Hematopoietic multipotent progenitor cell (in vitro differentiated cells): Measurements from ENCODE around the gene WWOX. TPM values are rescaled to one million over a fixed set of nuclear protein-coding genes. Genes with fewer than 3 reads are reported as not detected.
A peak's percentile ranks its signal among the peaks of the same experiment; 100 is the strongest.

Experiments used
- DNase-seq, 3 donors: peaks; one replicate each; pipeline ENCODE4 v3.0.0-alpha.2; 2011 to 2015; ENCODE audit warnings: low read depth in 2 of 3, low spot score in 2 of 3
- total RNA-seq: library from RNA; depleted of rRNA; stranded (reverse); fragments of >200 nt; gene quantifications from one replicate; pipeline ENCODE4 v1.2.3, GENCODE V29; 2012

The WWOX gene
- total RNA-seq, 1 donor, result 24.8 TPM

DNA sequence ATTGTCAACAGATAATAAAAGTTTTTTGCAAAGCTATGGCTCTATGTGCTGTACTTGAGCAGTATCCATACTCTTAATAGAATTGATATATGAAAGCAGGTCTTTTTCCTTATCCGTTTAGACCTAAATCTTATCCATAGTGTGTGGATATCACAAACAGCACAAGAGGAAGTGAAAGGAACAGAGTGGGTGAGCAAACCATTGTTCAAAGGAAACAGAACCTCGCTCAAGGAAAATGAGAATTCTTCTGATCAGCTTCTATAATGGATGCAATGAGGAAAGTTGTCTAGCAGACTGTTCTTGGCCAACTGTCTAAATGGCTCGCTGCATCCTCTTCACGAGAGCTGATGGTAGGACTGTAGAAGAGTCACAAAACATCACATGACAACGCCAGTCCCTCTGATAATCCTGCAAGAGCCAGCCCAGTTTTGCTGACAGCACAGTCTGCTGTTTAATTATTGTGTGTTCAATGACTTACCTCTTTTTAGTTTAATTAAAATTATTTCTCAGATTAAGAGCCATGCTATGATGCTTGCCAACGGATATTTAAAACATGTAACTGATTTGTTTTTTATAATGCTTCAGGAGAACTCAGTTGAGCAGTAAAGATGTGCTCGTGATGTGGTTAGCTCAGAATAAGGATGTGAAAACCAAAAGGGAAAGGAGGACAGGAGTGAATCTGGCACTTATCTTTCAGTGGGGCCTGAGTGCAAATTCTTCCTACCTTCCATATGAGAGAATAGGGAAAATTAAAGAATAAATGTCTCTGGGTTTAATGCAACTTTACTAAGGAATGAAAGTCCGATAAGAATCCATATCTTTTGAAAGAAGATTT lies 38.5 kb downstream of the WWOX start:
- DNase-seq, result no peak

DNA sequence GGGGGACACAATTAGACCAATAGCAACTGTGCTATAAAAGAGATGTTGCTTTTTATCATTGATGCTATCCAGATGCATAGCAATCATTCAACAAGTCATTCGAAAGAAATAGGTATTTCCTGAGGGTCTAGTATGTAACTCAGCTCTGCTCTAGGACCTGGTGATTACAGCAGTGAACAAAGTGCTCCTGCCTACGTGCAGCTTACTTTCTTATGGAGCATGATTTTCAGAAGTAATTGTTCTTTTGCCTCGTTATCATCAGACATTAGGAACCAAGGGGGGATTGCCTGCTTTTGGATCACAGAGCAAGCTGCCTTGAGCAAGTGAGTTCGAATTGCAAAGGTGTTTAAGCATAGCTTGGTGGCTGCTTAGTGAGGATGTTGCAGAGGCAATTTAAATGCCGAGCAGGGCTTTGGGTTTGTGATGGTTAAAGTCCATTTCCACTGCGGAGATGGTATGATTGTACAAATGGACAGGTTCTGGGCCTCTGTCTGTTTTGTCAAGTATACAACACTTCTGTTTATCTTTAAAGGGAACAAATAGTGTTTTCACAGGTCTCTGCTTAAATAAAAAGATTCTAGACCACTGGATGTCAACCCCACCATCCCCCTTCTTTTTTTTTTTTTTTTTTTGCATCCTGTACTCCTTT lies 41.5 kb downstream of the WWOX start:
- DNase-seq, result no peak

DNA sequence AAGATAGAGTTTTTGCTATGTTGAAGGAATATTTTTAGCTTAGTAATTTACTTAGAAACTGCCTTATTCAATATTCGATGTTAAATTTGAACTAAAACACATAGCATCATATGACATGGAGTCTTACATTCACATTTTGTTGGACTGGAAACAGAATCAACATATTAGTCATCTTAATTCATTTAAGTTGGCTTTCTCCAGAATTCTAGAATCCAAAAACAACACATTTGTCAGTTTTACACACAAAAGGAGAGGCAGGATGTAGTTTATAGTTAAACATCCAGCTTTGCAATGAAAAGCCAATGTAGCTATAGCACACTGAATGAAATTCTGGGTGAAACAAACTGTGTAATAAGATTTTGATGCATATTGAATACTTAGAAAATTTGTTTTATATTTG lies 43.3 kb downstream of the WWOX start:
- no peak for DNase-seq

DNA sequence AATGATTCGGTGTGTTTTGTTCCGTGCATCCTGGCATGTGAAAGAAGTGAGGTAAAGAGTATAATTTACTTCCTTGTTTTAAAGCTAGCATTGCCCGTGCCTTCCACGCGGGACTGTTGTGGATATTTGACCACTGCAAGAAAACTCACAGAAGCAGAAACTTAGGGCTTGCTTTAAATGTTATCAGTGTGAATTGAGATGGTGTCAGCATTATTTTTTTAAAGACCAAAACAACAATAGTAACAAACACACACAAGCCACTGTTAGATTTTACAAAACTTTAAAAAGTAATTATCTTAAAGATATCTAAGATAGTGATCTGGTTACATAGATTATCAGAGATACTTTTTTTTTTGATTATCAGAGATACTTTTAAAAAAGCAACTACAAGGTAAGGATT lies 47.4 kb downstream of the WWOX start:
- peak in 1 of 3 donors; percentile 12 for DNase-seq

DNA sequence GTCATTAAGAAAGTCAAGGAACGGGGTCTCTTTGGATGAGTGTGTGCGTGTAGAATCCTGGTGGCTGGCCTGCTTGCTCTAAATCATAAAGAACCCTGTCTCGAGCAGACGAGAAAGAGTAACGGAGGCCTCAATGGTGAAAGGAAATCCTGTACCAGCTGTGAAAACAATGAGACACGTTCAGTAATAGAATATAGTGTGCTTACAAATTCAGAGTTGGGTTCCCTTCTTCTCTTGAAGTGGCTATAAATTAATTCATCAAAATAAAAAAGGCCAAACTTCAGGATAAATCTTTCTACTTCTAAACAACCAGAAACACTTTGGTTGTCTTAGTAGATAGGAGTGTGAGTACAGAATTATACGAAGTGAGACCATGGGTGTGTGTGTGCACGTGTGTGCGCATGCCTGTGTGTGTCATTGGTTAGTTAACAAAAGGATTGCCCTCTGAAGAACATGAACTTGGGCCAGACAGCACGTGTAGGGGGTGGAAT lies 48.5 kb downstream of the WWOX start:
- peak in 1 of 3 donors; percentile 27 for DNase-seq

DNA sequence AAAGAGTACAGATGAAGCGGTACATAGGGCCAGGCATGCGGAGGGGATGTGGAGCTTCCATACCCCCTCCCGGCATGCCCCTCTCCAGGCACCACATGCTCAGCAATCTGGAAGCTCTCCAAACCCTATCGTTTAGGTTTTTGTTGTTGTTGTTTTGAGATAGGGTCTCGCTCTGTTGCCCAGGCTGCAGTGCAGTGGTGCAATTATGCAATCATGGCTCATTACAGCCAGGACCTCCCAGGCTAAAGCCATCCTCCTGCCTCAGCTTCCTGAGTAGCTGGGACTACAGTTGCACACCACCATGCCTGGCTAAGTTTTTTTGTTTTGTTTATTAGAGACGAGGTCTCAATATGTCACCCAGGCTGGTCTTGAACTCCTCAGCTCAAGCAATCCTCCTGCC lies 50.8 kb downstream of the WWOX start:
- DNase-seq, result no peak

DNA sequence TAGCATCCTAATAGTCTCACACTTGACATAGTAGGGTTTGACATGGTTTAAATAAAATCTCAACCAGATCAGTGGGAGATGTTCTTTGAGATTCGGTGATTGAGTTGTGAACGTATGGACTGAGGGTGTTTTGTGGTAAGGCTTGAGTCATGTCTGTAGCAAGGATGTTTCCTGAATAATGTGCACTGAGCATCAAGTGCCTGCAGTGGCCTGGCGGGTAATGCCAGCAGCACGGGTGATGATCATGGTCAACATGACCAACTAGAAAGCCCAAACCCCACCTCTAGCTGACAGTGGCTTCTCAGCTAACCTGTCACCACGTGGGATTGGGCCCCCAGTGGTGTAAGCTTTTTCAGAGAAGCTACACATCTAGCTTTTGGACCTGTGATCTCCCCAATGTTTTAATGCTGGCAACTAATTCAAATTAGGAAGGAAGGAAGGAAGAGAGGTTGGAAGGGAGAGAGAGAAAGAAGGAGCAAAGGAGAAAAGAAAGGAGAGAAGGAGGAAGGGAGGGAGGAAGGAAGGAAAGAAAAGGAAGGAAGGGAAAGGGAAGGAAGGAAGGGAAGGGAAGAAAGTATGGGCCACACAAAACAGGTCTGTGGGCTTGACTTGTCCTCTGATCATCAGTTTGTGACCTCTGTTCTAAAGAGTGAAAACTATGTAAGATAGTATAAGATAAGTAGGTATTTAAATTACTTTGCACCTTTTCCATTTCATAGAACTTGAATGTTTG lies 55.4 kb downstream of the WWOX start:
- DNase-seq, result no peak

DNA sequence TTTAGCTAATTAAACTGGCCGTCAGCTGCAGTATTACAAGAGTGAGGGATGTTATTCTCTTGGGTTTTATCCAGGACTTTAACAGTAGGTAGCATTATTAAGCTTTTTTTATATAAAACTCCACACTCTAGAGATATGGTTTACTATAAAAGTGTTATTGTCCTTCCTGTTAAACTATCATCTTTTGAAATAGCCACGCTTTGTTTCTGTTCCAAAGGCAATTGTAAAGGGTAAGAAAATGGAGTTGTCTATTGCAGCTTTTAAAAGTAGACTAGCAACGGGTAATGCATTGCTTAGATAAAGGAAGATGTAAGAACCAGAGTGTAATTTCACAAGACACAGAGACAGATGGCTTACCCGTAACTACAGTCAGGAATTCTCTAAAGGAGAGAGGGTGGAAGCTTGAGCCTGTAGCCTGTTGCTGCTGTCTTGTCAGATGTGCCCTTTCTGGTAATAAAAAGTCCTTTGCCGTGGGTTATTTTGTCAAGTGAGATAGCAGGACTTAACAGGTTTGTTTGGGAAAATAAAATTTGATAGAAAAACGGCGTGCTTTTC lies 56.4 kb downstream of the WWOX start:
- DNase-seq, result no peak

DNA sequence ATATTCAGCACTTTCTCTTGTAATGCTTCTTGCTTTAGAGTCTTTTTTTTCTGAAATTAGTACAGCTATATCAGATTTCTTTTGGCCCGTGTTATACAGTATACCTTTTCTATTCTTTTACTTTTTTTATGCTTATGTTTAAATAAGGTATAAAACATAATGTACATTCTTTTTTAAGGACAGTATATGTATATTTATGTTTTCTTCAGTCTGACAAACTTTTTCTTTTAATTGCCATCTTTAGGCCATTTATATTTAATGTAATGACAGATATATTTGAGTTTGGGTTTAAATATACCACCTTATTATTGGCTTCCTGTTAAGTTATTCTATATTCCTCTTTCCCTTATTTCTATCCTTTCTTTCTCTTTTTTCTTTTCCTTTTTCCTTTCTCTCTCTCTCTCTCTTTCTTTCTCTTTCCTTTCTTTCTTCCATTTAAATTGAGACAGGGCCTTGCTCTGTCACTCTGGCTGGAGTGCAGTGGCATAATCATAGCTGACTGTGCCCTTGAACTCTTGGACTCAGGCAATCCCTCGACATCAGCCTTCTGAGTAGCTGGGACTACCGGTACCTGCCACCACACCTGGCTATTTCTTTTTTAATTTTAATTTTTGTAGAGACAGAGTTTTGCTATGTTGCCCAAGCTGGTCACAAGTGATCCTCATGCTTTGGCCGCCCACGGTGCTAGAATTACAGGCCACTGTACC lies 61.7 kb downstream of the WWOX start:
- no peak for DNase-seq

DNA sequence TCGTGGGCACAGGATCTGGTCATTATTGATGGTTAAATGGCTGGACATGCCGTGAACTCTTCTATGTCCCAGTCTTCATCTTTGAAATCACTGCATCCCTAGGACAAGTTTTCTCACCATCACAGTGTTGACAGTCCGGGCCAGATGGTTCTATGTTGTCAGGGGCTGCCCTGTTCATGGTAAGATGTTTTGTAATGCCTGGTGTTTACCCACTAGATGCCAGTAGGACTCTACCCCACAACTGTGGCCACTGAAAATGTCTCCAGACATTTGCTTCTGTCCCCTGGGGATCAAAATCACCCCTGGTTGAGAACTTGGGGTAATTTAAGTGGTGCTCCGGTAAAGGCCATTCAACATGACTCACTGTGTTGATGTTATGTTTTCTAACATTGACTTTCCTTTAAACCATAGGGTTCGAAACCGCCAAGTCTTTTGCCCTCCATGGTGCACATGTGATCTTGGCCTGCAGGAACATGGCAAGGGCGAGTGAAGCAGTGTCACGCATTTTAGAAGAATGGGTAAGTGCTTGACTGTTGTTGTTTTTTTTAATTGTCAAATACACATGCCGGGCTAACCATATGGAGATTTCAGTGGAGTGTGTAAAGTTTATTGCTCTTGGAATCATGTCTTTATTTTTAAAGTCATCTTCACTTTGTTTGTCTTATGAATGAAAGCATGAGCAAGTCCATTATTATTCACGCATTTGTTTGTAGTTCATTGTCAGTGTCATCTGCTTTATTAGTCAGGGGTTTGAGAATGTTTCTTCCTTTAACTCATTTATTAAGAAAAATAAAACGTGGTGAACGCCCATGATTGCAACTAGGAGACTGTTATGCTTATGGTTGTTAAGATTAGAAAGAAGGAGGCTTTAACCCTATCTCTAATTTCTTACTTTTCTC lies 64.6 kb downstream of the WWOX start:
- no peak for DNase-seq

DNA sequence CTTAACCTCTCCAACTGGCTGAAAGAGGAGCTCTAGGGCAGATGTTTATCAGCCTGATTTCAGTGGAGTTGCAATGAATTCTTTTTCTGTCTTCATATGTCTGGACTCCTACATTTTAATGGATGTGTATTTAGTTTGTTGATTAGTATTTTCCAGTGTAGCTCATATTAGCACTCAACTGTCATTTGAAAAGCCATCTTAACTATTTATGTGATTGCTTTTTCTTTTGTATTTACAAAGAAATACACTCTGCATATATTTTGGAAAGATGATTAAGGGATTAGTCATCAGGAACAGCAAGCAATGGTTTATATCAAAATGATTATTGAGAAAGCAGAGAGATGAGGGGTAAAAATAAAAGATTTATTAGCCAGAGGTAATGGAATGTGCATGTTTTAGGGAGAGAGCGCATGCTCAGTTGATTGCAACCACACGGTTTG lies 71.1 kb downstream of the WWOX start:
- no peak for DNase-seq

DNA sequence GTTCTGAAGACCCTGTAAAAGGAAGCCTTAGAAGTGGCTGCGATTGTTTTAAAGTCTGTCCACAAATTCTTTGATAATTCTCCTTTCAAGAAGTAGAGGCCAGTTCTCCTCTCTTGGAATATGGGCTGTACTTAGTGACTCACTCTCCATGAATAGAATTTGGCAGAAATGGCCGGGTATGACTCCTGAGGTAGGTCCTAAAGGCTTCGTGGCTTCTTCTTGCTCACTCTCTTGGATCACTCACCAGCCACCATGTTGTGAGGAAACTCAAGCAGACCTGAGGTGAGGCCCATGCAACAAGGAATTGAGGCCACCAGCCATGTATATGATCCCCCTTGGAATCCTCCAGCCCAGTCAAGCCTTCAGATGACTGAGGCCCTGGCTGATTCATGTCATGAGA lies 75.8 kb downstream of the WWOX start:
- no peak for DNase-seq

DNA sequence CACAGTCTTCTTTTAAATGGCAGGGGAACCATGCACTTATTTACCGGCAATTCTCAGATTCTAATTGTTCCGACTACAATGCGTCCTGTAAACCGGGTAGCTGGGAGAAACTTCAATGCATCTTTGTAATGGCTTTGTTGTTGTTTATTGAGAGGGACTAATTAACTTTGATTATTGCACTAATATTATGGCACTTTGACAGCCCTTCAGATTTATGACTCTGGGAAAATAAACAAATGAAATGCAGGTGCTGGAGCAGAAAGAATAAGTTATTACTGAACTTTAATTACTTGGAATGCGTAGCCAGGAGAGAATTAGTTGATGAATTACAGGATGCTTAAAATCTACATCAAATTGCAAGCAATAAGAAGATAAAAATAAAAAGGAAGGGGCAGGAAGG lies 77.0 kb downstream of the WWOX start:
- DNase-seq, result no peak

DNA sequence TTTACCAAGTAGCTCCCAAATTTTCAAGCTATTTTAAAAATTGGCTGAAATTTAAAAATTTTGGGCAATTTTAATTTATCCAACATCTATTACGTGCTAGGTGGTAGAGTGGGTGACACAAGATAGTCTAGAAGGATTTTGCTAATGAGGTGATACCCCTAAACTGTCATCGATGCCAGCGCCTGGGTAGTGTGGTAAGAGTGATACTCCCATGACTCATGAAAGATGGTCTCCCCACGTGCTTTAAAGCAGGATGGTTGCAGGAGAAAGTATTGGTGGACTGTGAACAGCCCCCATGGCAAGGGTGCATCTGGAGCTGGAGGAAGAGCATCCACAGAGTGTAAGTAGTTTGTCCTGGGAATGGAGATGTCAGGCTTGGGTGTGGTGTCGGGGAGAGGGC lies 77.8 kb downstream of the WWOX start:
- no peak for DNase-seq

DNA sequence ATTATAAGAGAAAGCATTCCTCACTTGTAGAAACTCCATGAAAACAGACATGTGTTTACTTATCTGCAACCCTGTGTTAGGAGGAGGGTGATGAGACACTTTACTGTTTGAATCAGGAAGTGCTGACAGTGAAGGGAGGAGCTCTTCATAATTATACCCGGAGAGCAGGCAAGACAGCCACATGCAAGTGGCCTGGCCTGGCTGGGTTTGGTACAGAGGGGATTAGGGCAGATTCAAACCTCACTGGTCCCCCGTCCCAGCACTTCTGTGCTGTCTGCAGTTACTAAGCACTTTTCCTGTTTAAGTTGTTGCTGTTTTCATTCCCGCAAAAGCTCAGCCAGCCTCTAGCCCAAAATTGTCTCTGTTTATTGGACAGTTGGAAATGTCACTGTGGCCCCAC lies 78.5 kb downstream of the WWOX start:
- no peak for DNase-seq

DNA sequence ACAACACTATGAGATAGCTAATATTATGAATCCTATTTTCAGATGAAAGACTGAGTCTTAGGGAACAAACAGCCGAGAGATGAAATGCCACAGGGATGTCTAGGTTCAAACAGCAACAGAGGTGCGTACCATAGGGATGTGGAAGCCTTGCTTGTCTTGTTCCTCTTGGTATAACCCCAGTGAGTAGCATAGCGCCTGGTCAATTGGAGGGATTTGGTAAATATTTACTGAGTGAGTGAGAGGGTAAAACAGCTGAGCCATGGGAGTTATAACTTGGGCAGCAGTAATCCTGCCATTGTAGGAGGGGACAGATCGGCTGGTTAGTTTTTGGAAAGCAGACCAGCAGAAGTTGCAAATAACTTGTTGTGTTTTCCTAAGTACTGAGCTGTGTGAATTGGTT lies 80.2 kb downstream of the WWOX start:
- no peak for DNase-seq

DNA sequence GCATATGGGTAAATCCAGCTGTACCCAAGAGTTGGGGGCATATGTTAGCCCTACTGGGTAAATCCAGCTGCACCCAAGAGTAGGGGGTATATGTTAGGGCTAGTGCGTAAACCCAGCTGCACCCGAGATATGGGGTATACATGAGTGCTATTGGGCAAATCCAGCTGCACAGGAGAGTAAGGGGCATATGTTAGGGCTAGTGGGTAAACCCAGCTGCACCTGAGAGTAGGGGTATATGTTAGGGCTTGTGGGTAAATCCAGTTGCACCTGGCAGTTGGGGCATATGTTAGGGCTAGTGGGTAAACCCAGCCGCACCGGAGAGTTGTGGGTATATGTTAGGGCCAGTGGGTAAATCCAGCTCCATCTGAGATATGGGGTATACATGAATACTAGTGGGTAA lies 80.9 kb downstream of the WWOX start:
- no peak for DNase-seq

DNA sequence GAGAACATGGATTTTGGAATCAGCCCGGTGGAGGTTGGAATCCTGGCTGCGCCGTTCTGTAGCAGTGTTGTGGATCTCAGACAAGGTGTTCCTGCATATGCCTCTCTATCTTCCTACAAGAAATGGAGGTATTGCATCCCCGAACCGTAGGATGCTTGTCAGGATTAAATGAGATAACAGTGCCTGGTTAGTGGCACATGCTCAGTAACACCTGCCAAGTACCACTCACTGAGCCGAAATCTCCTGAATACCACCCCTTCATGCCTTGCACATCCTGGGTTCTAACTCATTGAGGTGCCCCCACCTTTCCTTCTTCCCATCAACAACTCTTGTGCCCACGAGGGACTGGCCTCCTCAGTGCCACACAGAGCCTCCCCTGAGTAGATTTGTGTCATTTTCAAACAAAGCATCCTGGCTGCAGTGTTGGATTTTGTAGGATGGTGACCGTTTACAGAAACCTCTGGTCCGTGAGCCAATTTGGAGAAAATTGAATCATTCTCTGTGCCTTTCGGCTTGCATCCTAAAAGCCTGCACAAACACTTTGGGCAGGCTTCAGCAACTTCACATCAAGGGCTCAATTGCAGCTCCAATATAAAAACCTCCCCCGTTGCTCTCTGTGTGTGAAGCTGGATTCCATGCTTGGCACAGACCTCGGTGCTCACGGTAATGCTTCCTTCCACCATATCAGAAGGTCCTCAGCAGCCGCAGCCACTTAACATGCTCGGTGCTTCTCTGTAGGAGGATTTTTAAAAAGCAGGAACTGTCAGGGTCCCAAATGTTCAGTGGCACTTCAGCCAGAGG lies 84.2 kb downstream of the WWOX start:
- DNase-seq, result no peak
